GM12878 (cell line): Measurements from ENCODE around the gene TSC2. TPM values are rescaled to one million over a fixed set of nuclear protein-coding genes. Genes with fewer than 3 reads are reported as not detected.
A peak's percentile ranks its signal among the peaks of the same experiment; 100 is the strongest.

Experiments used
- ATAC-seq: fragments of 200-7000 bp; cut with Tn5 transposase; 3 replicates; pipeline ENCODE4 v1.9.1; 2020; ENCODE audit warnings: mild to moderate bottlenecking, moderate library complexity
- BruUV-seq: library from RNA; stranded (reverse); fragments of 400-500 nt; replicated peaks from 2 replicates; lab custom pipeline; 2021; lab: Mats Ljungman, UMichigan
- CTCF ChIA-PET: fragments of 300-600 bp; sonication (Branson Sonifier 250); formaldehyde crosslinking; extraction: SDS; loops from one replicate; lab custom pipeline; 2021; ENCODE audit warnings: inconsistent platforms; lab: Yijun Ruan, JAX
- POLR2A ChIA-PET: fragments of 350-600 bp; formaldehyde crosslinking; extraction: SDS; loops from one replicate; lab custom pipeline; 2021; ENCODE audit warnings: inconsistent platforms; lab: Charles Lee
- RAD21 ChIA-PET: fragments of 300-600 bp; sonication (Branson Sonifier 250); formaldehyde crosslinking; loops from one replicate; lab custom pipeline; 2023; ENCODE audit warnings: antibody characterized with exemption; ENCODE audit not compliant: unreplicated experiment; lab: Charles Lee
- SMC1A ChIA-PET: fragments of 300-600 bp; sonication (Branson Sonifier 250); formaldehyde crosslinking; loops from one replicate; lab custom pipeline; 2023; ENCODE audit not compliant: unreplicated experiment, uncharacterized antibody; lab: Charles Lee
- DNase-seq: peaks from one replicate; pipeline ENCODE4 v3.0.0-alpha.2; 2011; ENCODE audit warnings: low read depth, low spot score
- FAIRE-seq: peaks from 3 replicates; lab custom pipeline; 2011; peaks lifted over from hg19 to GRCh38; lab: Jason Lieb, UNC
- H2AFZ ChIP-seq: 2 replicates; pipeline ENCODE4 v1.6.0; 2011; ENCODE audit warnings: low read depth, low read length, control low read depth; ENCODE audit not compliant: control insufficient read depth
- H3K27ac ChIP-seq: 2 replicates; pipeline ENCODE4 v1.5.1; 2011; ENCODE audit warnings: control low read depth; ENCODE audit not compliant: control insufficient read depth, insufficient read depth
- H3K27me3 ChIP-seq, 2 experiments: replicated peaks in 1 of 2; 2 replicates each; pipeline versions ENCODE4 v1.6.0 to v1.6.1; 2011; ENCODE audit warnings: low read length in 1 of 2; ENCODE audit not compliant: control insufficient read depth in 2 of 2, insufficient read depth in 2 of 2
- H3K36me3 ChIP-seq, 2 experiments: 2 replicates each; pipeline ENCODE4 v1.5.1; 2011; ENCODE audit warnings: low read length in 1 of 2; ENCODE audit not compliant: control insufficient read depth in 2 of 2, insufficient read depth in 2 of 2
- H3K4me1 ChIP-seq: 2 replicates; pipeline ENCODE4 v1.6.1; 2011; ENCODE audit warnings: mild to moderate bottlenecking, low read length, moderate library complexity, mixed read lengths; ENCODE audit not compliant: control insufficient read depth, insufficient read depth
- H3K4me2 ChIP-seq: 2 replicates; pipeline ENCODE4 v1.6.0; 2011; ENCODE audit warnings: control low read depth; ENCODE audit not compliant: control insufficient read depth, insufficient read depth
- H3K4me3 ChIP-seq: fragments of 200-600 bp; sonication (generic); 2 replicates; pipeline ENCODE4 v1.5.1; 2016
- H3K79me2 ChIP-seq: 2 replicates; pipeline ENCODE4 v1.6.0; 2011; ENCODE audit warnings: low read length; ENCODE audit not compliant: control insufficient read depth, insufficient read depth
- H3K9ac ChIP-seq: 2 replicates; pipeline ENCODE4 v1.8.0; 2011; ENCODE audit warnings: low read length, control low read depth, mixed read lengths; ENCODE audit not compliant: control insufficient read depth, insufficient read depth
- H3K9me3 ChIP-seq: replicated peaks from 3 replicates; pipeline ENCODE4 v1.5.1; 2011; ENCODE audit warnings: mild to moderate bottlenecking, low read length; ENCODE audit not compliant: control insufficient read depth, insufficient read depth
- H4K20me1 ChIP-seq: 2 replicates; pipeline ENCODE4 v1.6.0; 2011; ENCODE audit not compliant: control insufficient read depth, insufficient read depth
- ATF3 ChIP-seq: IDR thresholded peaks from 2 replicates; pipeline ENCODE4 v1.6.1; 2011; ENCODE audit warnings: low read depth, mild to moderate bottlenecking, low read length, moderate library complexity, borderline replicate concordance; ENCODE audit errors: extremely low read depth
- CHD4 ChIP-seq: fragments of 200-600 bp; sonication (generic); IDR thresholded peaks from 2 replicates; pipeline ENCODE4 v1.6.1; 2016; ENCODE audit warnings: mild to moderate bottlenecking
- WGBS: methylation state at CpG from one replicate; pipeline ENCODE4 v1.1.6; 2016; ENCODE audit warnings: low lambda C conversion rate; ENCODE audit not compliant: insufficient replicate concordance, insufficient coverage; ENCODE audit errors: missing lambda C conversion rate; 5-methylcytosine and 5-hydroxymethylcytosine counted together
- in situ Hi-C: fragments of 300-500 bp; cut with MboI; formaldehyde crosslinking; loops from 9 replicates; pipeline ENCODE4 v1.14.3; 2018; ENCODE audit warnings: mixed read lengths
- intact Hi-C: fragments of 100-400 bp; cut with micrococcal nuclease; formaldehyde crosslinking; loops from one replicate; pipeline ENCODE4 v1.14.2; 2022; ENCODE audit not compliant: unreplicated experiment
- polyA plus RNA-seq, 11 experiments: library from polyadenylated mRNA; depleted of rRNA in 4 of 11; unstranded in 6 of 11; stranded (reverse) in 5 of 11; fragments of >200 nt; fragmentation: Nextera tagmentation in 4 of 11; fragmentation: Illumina TruSeq in 1 of 11; extraction: Ambion mirVana in 4 of 11; extraction: Trizol in 1 of 11; gene quantifications; 1 replicate in 1 of 11; 2 replicates in 10 of 11; pipeline versions ENCODE4 v1.2.1 to v1.2.3, GENCODE V29; 2011 to 2016; ENCODE audit warnings: inconsistent platforms in 2 of 11, missing spikeins in 2 of 11, low read depth in 1 of 11
- total RNA-seq, 4 experiments: library from RNA; depleted of rRNA in 3 of 4; stranded (reverse); fragments of >200 nt in 3 of 4; fragmentation: Illumina TruSeq in 1 of 4; extraction: Trizol in 1 of 4; gene quantifications; 2 replicates each; pipeline versions ENCODE4 v1.2.1 to v1.2.3, GENCODE V29; 2013 to 2021
- TF ChIP-seq, protein P1 (sequence below): IDR thresholded peaks from 2 replicates; pipeline ENCODE4 v1.6.1; 2012; ENCODE audit warnings: improper control_type of control experiment, low read depth, low read length; ENCODE audit not compliant: insufficient replicate concordance

TSC2 gene
- total and polyA plus RNA-seq, 10 of the 15 experiments (the other 5 are each of a cell fraction or from before 2014, with no cell fraction given): 1.6 to 77.0 (median 21.6) TPM

DNA sequence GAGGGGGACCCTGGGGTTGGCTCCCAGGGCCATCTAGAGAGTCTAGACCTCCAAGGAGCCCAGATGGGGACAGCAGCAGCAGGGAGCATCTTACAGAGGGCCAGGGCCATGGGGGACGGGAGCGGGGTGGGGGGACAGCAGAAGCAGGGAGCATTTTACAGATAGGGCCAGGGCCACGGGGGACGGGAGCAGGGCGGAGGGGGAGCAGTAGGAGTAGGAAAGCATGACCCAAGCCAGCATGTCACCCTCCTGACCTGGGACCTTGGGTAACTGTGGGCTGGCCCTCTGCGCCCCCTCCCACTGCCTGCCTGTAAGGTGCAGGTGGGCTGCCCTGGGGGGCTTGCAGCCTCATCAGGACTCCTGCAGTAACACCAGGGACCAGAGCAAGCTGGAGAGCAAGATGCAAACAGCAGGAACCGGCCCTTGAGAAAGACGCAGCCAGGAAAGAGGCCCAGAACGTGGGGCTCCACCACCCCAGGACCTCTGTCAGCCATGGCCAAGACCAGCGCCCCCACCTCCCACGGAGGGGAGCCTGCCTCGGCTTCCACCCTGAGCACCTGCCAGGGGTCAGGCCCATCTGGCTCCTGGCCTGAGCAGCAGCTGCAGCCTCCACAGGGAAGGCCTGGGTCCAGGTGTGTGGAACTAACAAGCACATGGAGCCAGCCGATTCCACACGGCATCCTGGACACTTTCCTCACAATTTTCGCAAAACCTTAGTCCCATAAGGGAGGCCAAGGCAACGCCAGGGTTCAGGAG lies 40.5 kb upstream of the TSC2 start:
- peak overlapping the region; percentile 98 for H3K4me2 ChIP-seq
- TF ChIP-seq CHD4: no peak
- TF ChIP-seq, protein P1, sequence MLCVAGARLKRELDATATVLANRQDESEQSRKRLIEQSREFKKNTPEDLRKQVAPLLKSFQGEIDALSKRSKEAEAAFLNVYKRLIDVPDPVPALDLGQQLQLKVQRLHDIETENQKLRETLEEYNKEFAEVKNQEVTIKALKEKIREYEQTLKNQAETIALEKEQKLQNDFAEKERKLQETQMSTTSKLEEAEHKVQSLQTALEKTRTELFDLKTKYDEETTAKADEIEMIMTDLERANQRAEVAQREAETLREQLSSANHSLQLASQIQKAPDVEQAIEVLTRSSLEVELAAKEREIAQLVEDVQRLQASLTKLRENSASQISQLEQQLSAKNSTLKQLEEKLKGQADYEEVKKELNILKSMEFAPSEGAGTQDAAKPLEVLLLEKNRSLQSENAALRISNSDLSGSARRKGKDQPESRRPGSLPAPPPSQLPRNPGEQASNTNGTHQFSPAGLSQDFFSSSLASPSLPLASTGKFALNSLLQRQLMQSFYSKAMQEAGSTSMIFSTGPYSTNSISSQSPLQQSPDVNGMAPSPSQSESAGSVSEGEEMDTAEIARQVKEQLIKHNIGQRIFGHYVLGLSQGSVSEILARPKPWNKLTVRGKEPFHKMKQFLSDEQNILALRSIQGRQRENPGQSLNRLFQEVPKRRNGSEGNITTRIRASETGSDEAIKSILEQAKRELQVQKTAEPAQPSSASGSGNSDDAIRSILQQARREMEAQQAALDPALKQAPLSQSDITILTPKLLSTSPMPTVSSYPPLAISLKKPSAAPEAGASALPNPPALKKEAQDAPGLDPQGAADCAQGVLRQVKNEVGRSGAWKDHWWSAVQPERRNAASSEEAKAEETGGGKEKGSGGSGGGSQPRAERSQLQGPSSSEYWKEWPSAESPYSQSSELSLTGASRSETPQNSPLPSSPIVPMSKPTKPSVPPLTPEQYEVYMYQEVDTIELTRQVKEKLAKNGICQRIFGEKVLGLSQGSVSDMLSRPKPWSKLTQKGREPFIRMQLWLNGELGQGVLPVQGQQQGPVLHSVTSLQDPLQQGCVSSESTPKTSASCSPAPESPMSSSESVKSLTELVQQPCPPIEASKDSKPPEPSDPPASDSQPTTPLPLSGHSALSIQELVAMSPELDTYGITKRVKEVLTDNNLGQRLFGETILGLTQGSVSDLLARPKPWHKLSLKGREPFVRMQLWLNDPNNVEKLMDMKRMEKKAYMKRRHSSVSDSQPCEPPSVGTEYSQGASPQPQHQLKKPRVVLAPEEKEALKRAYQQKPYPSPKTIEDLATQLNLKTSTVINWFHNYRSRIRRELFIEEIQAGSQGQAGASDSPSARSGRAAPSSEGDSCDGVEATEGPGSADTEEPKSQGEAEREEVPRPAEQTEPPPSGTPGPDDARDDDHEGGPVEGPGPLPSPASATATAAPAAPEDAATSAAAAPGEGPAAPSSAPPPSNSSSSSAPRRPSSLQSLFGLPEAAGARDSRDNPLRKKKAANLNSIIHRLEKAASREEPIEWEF: no peak
- TF ChIP-seq ATF3: no peak
- peaks cover 22% of the 10 kb centered on the region for H3K4me1 ChIP-seq
- FAIRE-seq (no peak), DNase-seq (no peak), ATAC-seq (no peak)
- H3K9ac ChIP-seq: peak overlapping the region; percentile 92
- CTCF ChIA-PET: interaction anchor here (0.9 to 1.4 kb wide), 3 partner anchors 15 to 133 kb away, joined by 3 to 8 read pairs (median 3); no protein-coding TSS in a partner anchor
- H3K36me3 ChIP-seq: peaks cover 0 to 16% of the 10 kb centered on the region in 2 experiments; a peak in 2 of 4 replicates
- 30% methylated on average over 11 of the region's 16 CpGs for WGBS
- BruUV-seq: no TSS peak
- in situ Hi-C loops (no loop called here), intact Hi-C loops (loop anchor here (5.0 kb wide), 1 partner anchor 145 kb away; no protein-coding TSS in a partner anchor)
- SMC1A ChIA-PET: interaction anchor here (1.2 to 1.9 kb wide), 2 partner anchors 26 to 40 kb away, joined by 3 to 5 read pairs; partner anchors contain the start of genes NOXO1, NTHL1 and TSC2
- H2AFZ ChIP-seq: no peak overlapping the region
- peak overlapping the region; percentile 100 for H3K4me3 ChIP-seq
- peaks cover 6% of the 10 kb centered on the region for H4K20me1 ChIP-seq
- POLR2A ChIA-PET: interaction anchor here (1.0 to 2.2 kb wide), 3 partner anchors 11 to 147 kb away, joined by 3 to 14 read pairs (median 8); partner anchors contain the start of gene TRAF7
- no peaks in the 10 kb centered on the region for H3K27me3 ChIP-seq
- no peaks in the 10 kb centered on the region for H3K9me3 ChIP-seq
- peak overlapping the region; percentile 89 for H3K27ac ChIP-seq
- RAD21 ChIA-PET: interaction anchor here (1.0 to 1.3 kb wide), 2 partner anchors 16 to 43 kb away, joined by 3 read pairs; partner anchors contain the start of gene RPS2
- peaks cover 67% of the 10 kb centered on the region for H3K79me2 ChIP-seq
